ENCODE results near the gene UBE2S.

The UBE2S gene

DNA sequence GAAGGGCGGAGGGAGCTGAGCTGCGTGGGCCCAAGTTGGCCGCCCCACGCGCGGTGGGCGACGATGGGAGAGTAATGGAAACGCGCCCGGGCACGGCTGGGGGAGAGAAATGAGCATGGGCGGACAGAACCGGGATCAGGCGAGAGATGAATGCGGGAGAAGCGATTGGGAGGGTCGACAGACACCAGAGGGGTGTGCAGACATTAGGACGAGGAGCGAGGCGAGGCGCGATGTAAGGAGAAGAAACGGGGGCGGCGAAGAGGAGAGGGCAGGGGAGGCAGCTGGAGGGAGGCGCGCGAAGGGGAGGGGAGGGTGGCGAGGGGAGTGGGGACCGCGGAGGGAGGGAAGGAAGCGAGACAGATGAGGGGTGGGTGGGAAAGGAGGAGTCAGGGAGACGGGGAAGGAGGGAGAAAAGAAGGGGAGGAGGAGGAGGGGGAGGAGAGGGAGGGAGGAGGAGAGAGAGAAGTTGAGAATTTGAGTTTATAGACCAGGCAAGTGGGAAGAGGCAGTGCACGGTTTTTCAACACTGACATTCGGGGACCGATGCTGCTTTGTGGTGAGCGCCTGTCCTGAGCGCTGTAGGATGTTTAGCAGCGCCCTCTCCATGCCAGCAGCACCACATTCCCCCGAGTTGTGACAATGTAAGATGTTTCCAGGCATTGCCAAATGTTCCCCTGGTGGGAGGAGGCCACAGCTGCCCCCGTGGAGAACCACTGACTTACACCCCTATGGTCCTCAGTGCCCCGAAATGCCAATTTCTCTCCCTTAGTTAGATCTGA, 35.6 kb upstream of the UBE2S start, which contains the start of gene SHISA7:
SHISA7 (minus strand) TSS at position 256 of the 779 bp plus-strand sequence. CDS start 437 bp downstream, outside the sequence.
- DNase-seq (ENCODE audit: low spot score) = no peak
- no peak within 1 kb of the TSS for H3K4me3 ChIP-seq
- H3K27ac ChIP-seq = no peak within 1 kb of the TSS
- TF ChIP-seq, protein P1, sequence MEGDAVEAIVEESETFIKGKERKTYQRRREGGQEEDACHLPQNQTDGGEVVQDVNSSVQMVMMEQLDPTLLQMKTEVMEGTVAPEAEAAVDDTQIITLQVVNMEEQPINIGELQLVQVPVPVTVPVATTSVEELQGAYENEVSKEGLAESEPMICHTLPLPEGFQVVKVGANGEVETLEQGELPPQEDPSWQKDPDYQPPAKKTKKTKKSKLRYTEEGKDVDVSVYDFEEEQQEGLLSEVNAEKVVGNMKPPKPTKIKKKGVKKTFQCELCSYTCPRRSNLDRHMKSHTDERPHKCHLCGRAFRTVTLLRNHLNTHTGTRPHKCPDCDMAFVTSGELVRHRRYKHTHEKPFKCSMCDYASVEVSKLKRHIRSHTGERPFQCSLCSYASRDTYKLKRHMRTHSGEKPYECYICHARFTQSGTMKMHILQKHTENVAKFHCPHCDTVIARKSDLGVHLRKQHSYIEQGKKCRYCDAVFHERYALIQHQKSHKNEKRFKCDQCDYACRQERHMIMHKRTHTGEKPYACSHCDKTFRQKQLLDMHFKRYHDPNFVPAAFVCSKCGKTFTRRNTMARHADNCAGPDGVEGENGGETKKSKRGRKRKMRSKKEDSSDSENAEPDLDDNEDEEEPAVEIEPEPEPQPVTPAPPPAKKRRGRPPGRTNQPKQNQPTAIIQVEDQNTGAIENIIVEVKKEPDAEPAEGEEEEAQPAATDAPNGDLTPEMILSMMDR (IDR thresholded peaks at IDR 0.05) = no peak

DNA sequence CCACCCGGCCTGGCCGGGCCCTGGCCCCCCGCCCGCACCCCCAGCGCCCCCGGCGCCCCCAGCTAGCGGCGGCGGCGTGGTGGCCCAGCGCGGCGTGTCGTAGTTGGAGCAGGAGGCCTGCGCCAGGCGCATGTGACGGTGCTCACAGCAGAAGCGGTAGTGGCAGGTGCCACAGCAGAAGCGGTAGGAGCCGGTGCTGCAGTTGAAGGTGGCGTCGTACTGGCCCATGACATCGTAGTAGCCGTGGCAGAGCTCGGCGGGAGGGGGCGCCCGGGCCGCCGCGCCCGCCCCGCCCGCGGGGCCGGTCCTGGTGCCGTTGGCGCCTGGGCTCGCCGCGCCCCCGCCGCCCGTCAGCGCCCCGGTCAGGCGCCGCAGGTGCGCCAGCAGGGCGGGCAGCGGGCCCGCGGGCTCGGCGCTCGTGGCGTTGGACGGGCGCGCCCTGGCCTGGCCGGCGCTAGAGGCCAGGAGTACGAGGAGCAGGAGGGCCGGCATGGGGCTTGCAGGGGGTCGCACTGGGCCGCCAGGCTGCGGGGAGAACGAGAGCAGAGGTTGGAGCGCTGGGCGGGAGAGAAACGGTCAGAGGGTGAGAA, 34.9 kb upstream of the UBE2S start:
- H3K27ac ChIP-seq = no peak overlapping the region
- no peak for DNase-seq (ENCODE audit: low spot score)
- TF ChIP-seq, protein P1 (IDR thresholded peaks at IDR 0.05) = no peak
- no peak overlapping the region for H3K4me3 ChIP-seq

DNA sequence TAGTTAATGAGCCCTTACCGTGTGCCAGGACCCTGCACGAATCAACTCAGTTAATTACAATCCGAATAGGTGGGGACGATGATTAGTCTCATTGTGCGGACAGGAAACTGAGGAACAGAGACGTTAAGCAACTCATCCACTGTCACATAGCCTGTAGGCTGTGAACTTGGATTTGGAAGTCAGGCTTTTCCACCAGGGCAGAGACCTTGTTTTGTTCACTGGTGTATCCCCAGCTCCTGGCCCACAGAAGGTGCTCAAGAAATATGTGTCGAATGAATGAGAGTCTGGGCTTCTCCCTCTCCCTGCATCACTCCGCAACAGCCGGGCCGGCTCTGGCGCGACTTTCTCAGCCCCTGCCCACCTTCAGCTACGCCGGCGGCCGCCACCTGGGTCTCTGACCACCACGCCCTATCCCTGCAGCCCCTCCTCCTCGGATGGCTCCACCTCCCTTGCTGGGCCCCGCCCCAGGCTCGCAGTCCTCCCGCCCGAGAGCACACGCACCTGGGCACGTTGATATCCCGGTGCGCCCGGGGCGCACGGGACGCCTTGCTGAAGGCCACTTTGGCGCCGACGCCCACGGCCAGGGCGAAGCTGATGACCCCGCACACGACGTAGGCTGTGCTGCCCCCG, 34.2 kb upstream of the UBE2S start:
- no peak for DNase-seq (ENCODE audit: low spot score)
- Histone ChIP-seq H3K27ac (no peak overlapping the region), H3K4me3 (no peak overlapping the region)
- TF ChIP-seq, protein P1 (IDR thresholded peaks at IDR 0.05) = no peak

DNA sequence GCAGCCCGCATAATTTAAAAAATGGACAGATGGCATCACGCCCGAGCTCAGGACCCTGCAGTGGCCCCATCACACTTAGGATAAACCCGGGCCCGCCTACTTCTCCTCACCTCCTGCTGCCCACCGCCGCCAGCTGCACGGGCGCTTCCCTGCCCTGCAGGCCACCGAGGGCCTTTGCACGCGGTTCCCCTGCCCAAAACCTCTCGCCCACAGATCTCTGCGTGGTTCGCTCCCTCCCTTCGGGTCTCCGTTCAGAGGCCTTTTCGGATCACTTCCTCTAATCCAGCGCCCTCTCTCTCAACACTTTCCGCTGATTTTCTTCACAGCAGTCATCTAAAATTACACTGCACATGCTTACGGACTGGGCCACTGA, 33.7 kb upstream of the UBE2S start:
- no peak for DNase-seq (ENCODE audit: low spot score)
- H3K27ac ChIP-seq = no peak overlapping the region
- TF ChIP-seq, protein P1 (IDR thresholded peaks at IDR 0.05) = no peak
- H3K4me3 ChIP-seq = no peak overlapping the region

DNA sequence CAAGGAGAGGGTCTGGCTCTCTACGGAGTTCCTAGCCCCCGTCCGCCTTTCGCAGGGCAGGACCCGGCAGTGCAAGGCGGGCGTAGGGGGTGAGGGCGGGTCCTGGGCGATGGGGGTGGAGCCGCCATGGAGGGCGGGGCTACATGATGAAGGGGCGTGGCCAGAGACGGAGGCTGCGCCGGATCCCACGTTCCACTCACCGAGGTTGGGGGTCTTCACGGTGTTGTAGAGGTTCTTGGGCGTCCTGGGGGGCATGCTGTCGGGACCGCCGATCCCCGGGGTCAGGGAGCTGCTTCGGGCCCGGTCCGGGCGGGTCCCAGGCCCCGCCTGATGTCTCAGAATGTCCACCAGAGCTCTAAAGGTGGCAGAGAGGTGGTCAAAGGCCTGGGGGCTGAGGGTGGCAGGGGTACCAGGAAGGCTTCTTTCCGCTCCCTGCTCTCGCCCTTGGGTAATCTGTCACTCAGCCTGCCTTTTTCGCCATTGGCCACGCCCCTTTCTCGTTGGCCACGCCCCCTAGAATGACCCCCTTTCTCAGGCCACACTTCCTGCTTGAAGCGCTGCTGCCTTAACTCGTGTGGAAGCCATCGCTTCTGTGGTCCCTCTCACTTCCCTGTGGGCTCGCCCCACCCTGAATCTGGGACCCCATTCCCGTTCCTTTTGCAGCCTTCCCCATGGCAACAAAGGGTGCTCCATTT, 33.0 kb upstream of the UBE2S start:
- Histone ChIP-seq H3K27ac (no peak overlapping the region), H3K4me3 (no peak overlapping the region)
- DNase-seq (ENCODE audit: low spot score) = no peak
- TF ChIP-seq, protein P1 (IDR thresholded peaks at IDR 0.05) = no peak

DNA sequence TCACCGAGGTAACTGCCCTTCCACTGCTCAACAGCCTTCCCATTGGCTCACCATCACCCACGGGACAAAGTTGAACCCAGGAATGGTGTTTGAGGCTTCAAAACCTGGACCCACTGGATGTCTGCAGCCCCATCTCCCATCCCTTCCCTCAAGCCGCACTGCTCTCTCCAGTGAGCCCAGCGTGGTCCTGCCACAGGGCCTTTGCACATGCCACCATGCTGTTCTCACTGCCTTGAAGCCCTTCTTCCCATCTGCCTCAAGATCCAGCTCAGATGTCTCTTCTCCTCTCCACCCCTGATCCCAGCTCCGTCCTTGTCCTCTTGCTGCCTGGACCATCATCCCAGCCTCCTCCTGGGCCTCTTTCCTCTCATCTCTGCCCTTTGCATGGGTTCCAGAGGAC, 31.5 kb upstream of the UBE2S start:
- H3K27ac ChIP-seq = no peak overlapping the region
- no peak for DNase-seq (ENCODE audit: low spot score)
- H3K4me3 ChIP-seq = no peak overlapping the region
- TF ChIP-seq, protein P1 (IDR thresholded peaks at IDR 0.05) = no peak
